ENCODE measurements around the gene GBE1. TPM values are rescaled to one million over a fixed set of nuclear protein-coding genes. Genes with fewer than 3 reads are reported as not detected.

Gene GBE1
- total RNA-seq, 1 experiment from 2014 or later, result 12.7 TPM

- Mint-ChIP-seq H3K9me3 (ENCODE audit: low read depth, unreplicated experiment) (no peaks in the 10 kb centered on the region), H3K27me3 (ENCODE audit: unreplicated experiment) (no peaks in the 10 kb centered on the region), H3K4me3 (ENCODE audit: low read depth, unreplicated experiment) (no peak overlapping the region), H3K27ac (ENCODE audit: unreplicated experiment) (no peak overlapping the region), H3K36me3 (ENCODE audit: insufficient read depth, unreplicated experiment) (no peaks in the 10 kb centered on the region), H3K4me1 (ENCODE audit: low read depth, unreplicated experiment) (no peaks in the 10 kb centered on the region)
- CTCF ChIA-PET, result interaction anchor here (0.6 to 0.7 kb wide), 2 partner anchors 34 to 138 kb away, joined by 3 read pairs; no protein-coding TSS in a partner anchor
- BruUV-seq (replicated peaks), result no TSS peak
- intact Hi-C loops (cut with micrococcal nuclease; ENCODE audit: unreplicated experiment), result loop anchor here (2.0 to 5.0 kb wide), 4 partner anchors 73 to 644 kb away; no protein-coding TSS in a partner anchor
- peak; percentile 79 for DNase-seq
- TF ChIP-seq CTCF (IDR thresholded peaks at IDR 0.05; ENCODE audit: unreplicated experiment), result peak; percentile 49
Measured at GRCh38 chr3:81490541-81491288, 270.7 kb downstream of the GBE1 start.

- no peak for TF ChIP-seq CTCF (IDR thresholded peaks at IDR 0.05; ENCODE audit: unreplicated experiment)
- Mint-ChIP-seq H3K36me3 (ENCODE audit: insufficient read depth, unreplicated experiment) (no peaks in the 10 kb centered on the region), H3K4me3 (ENCODE audit: low read depth, unreplicated experiment) (no peak overlapping the region), H3K9me3 (ENCODE audit: low read depth, unreplicated experiment) (no peaks in the 10 kb centered on the region), H3K4me1 (ENCODE audit: low read depth, unreplicated experiment) (no peaks in the 10 kb centered on the region), H3K27me3 (ENCODE audit: unreplicated experiment) (no peaks in the 10 kb centered on the region), H3K27ac (ENCODE audit: unreplicated experiment) (no peak overlapping the region)
- CTCF ChIA-PET, result no interaction called here
- no TSS peak for BruUV-seq (replicated peaks)
- intact Hi-C loops (cut with micrococcal nuclease; ENCODE audit: unreplicated experiment), result no loop called here
- DNase-seq, result no peak
Measured at GRCh38 chr3:81485444-81485865, 276.0 kb downstream of the GBE1 start.

- Mint-ChIP-seq H3K4me1 (ENCODE audit: low read depth, unreplicated experiment) (no peaks in the 10 kb centered on the region), H3K27ac (ENCODE audit: unreplicated experiment) (no peak overlapping the region), H3K36me3 (ENCODE audit: insufficient read depth, unreplicated experiment) (no peaks in the 10 kb centered on the region), H3K9me3 (ENCODE audit: low read depth, unreplicated experiment) (no peaks in the 10 kb centered on the region), H3K27me3 (ENCODE audit: unreplicated experiment) (no peaks in the 10 kb centered on the region), H3K4me3 (ENCODE audit: low read depth, unreplicated experiment) (no peak overlapping the region)
- DNase-seq, result no peak
- TF ChIP-seq CTCF (IDR thresholded peaks at IDR 0.05; ENCODE audit: unreplicated experiment), result no peak
- intact Hi-C loops (cut with micrococcal nuclease; ENCODE audit: unreplicated experiment), result no loop called here
- no TSS peak for BruUV-seq (replicated peaks)
- CTCF ChIA-PET, result no interaction called here
Measured at GRCh38 chr3:81484520-81484919, 276.9 kb downstream of the GBE1 start.

GRCh38 chr3:81483046-81483445 lies 278.4 kb downstream of the GBE1 start:
- CTCF ChIA-PET, result no interaction called here
- no TSS peak for BruUV-seq (replicated peaks)
- Mint-ChIP-seq H3K4me3 (ENCODE audit: low read depth, unreplicated experiment) (no peak overlapping the region), H3K27ac (ENCODE audit: unreplicated experiment) (no peak overlapping the region), H3K36me3 (ENCODE audit: insufficient read depth, unreplicated experiment) (no peaks in the 10 kb centered on the region), H3K27me3 (ENCODE audit: unreplicated experiment) (no peaks in the 10 kb centered on the region), H3K9me3 (ENCODE audit: low read depth, unreplicated experiment) (no peaks in the 10 kb centered on the region), H3K4me1 (ENCODE audit: low read depth, unreplicated experiment) (no peaks in the 10 kb centered on the region)
- no peak for TF ChIP-seq CTCF (IDR thresholded peaks at IDR 0.05; ENCODE audit: unreplicated experiment)
- DNase-seq, result no peak
- intact Hi-C loops (cut with micrococcal nuclease; ENCODE audit: unreplicated experiment), result no loop called here
